Fibroblast of mammary gland (primary cell): ENCODE measurements around the gene RTN1.
A peak's percentile ranks its signal among the peaks of the same experiment; 100 is the strongest.

Experiments
- DNase-seq: peaks from one replicate; pipeline ENCODE4 v3.0.0-alpha.2; 2010; ENCODE audit warnings: low read depth
- H3K4me3 ChIP-seq: 2 replicates; pipeline ENCODE4 v1.5.1; 2011; ENCODE audit warnings: low read depth, mild to moderate bottlenecking, low read length, moderate library complexity; ENCODE audit not compliant: control insufficient read depth
- CTCF ChIP-seq: conservative IDR thresholded peaks from 2 replicates; pipeline ENCODE4 v1.5.1; 2011; ENCODE audit warnings: low read depth, low read length, inconsistent platforms; ENCODE audit not compliant: control insufficient read depth, insufficient read depth

Gene RTN1

GRCh38 chr14:59870277-59871165 lies at the start of gene RTN1:
Gene RTN1, minus strand, starts transcription at chr14:59870776. Its CDS starts 146 bp downstream, at chr14:59870630.
- H3K4me3 ChIP-seq, result peak within 1 kb of the TSS; percentile 38
- peak; percentile 28 for DNase-seq
- no peak for TF ChIP-seq CTCF

GRCh38 chr14:59920378-59920683 lies 49.8 kb upstream of the RTN1 start:
- H3K4me3 ChIP-seq, result no peak overlapping the region
- TF ChIP-seq CTCF, result no peak
- no peak for DNase-seq

GRCh38 chr14:59919570-59920377 lies 49.2 kb upstream of the RTN1 start, which contains the start of gene LRRC9:
Gene LRRC9, plus strand, starts transcription at chr14:59920144.
- DNase-seq, result no peak
- H3K4me3 ChIP-seq, result peak within 1 kb of the TSS; percentile 34
- TF ChIP-seq CTCF, result no peak

GRCh38 chr14:59918824-59919569 lies 48.4 kb upstream of the RTN1 start:
- H3K4me3 ChIP-seq, result peak overlapping the region; percentile 34
- peak; percentile 49 for DNase-seq
- TF ChIP-seq CTCF, result peak; percentile 51

GRCh38 chr14:59913187-59913586 lies 42.6 kb upstream of the RTN1 start:
- DNase-seq, result no peak
- no peak overlapping the region for H3K4me3 ChIP-seq
- no peak for TF ChIP-seq CTCF

- no peak for DNase-seq
- TF ChIP-seq CTCF, result no peak
- H3K4me3 ChIP-seq, result no peak overlapping the region
Measured at GRCh38 chr14:59912443-59912842, 41.9 kb upstream of the RTN1 start.
